GM19468 (cell line): Measurements from ENCODE around the gene SERPINA1.

Experiments
- ATAC-seq: cut with Tn5 transposase; IDR thresholded peaks from one replicate; pipeline ENCODE4 v1.9.1; 2021; ENCODE audit warnings: mild to moderate bottlenecking, moderate library complexity, moderate number of reproducible peaks; ENCODE audit not compliant: unreplicated experiment; ENCODE audit errors: extremely low read depth

The SERPINA1 gene

GRCh38 chr14:94398536-94398935 is 10.1 kb upstream of the SERPINA1 start:
- ATAC-seq = no peak

GRCh38 chr14:94398182-94398479 is 9.7 kb upstream of the SERPINA1 start:
- no peak for ATAC-seq

GRCh38 chr14:94397289-94398181 is 9.1 kb upstream of the SERPINA1 start:
- no peak for ATAC-seq

- no peak for ATAC-seq
These were observed 8.3 kb upstream of the SERPINA1 start for GRCh38 chr14:94396628-94397225.

- ATAC-seq = no peak
These were observed 7.6 kb upstream of the SERPINA1 start for GRCh38 chr14:94395888-94396574.

- ATAC-seq = no peak
These were observed 7.0 kb upstream of the SERPINA1 start for GRCh38 chr14:94395282-94395887.

GRCh38 chr14:94394581-94395207 is 6.3 kb upstream of the SERPINA1 start:
- no peak for ATAC-seq

- ATAC-seq = no peak
These were observed 5.7 kb upstream of the SERPINA1 start for GRCh38 chr14:94394025-94394493.

- no peak for ATAC-seq
These were observed 5.1 kb upstream of the SERPINA1 start for GRCh38 chr14:94393474-94393873.

GRCh38 chr14:94392510-94392935 is 4.1 kb upstream of the SERPINA1 start:
- ATAC-seq = no peak

- ATAC-seq = no peak
These were observed 3.0 kb upstream of the SERPINA1 start for GRCh38 chr14:94391281-94391975.

- no peak for ATAC-seq
These were observed 2.1 kb upstream of the SERPINA1 start for GRCh38 chr14:94390372-94391086.

- no peak for ATAC-seq
These were observed 1.4 kb upstream of the SERPINA1 start for GRCh38 chr14:94389731-94390371.

- ATAC-seq = no peak
These were observed 685 bp upstream of the SERPINA1 start for GRCh38 chr14:94389104-94389469.

- ATAC-seq = no peak
These were observed 397 bp downstream of the SERPINA1 start for GRCh38 chr14:94388027-94388383.

GRCh38 chr14:94387051-94388026 is 1.1 kb downstream of the SERPINA1 start:
- ATAC-seq = no peak
